GM15510 (cell line): Measurements from ENCODE around the gene TRIM9.

ENCODE experiments used
- POLR2A ChIP-seq: IDR thresholded peaks from 3 replicates; pipeline ENCODE4 v1.6.1; 2011; ENCODE audit warnings: borderline replicate concordance; ENCODE audit not compliant: insufficient read length; ENCODE audit errors: extremely low read depth

The TRIM9 gene

GRCh38 chr14:51039252-51039651 is 55.7 kb downstream of the TRIM9 start:
- TF ChIP-seq POLR2A, result no peak

- no peak for TF ChIP-seq POLR2A
Measured at GRCh38 chr14:51035611-51036192, 59.2 kb downstream of the TRIM9 start.

GRCh38 chr14:51028851-51029754 is 65.8 kb downstream of the TRIM9 start:
- TF ChIP-seq POLR2A, result no peak

- TF ChIP-seq POLR2A, result no peak
Measured at GRCh38 chr14:51028361-51028760, 66.5 kb downstream of the TRIM9 start.

GRCh38 chr14:51024377-51024776 is 70.5 kb downstream of the TRIM9 start:
- no peak for TF ChIP-seq POLR2A

- no peak for TF ChIP-seq POLR2A
Measured at GRCh38 chr14:51023964-51024363, 70.9 kb downstream of the TRIM9 start.

GRCh38 chr14:51022769-51023168 is 72.1 kb downstream of the TRIM9 start:
- no peak for TF ChIP-seq POLR2A

- TF ChIP-seq POLR2A, result no peak
Measured at GRCh38 chr14:51020024-51020710, 74.7 kb downstream of the TRIM9 start.

GRCh38 chr14:51019089-51019488 is 75.8 kb downstream of the TRIM9 start:
- no peak for TF ChIP-seq POLR2A

- no peak for TF ChIP-seq POLR2A
Measured at GRCh38 chr14:51018521-51018920, 76.4 kb downstream of the TRIM9 start.

- no peak for TF ChIP-seq POLR2A
Measured at GRCh38 chr14:51014625-51015024, 80.3 kb downstream of the TRIM9 start.

- TF ChIP-seq POLR2A, result no peak
Measured at GRCh38 chr14:51014086-51014485, 80.8 kb downstream of the TRIM9 start.

- TF ChIP-seq POLR2A, result no peak
Measured at GRCh38 chr14:51012055-51012454, 82.8 kb downstream of the TRIM9 start.

GRCh38 chr14:51008446-51008845 is 86.5 kb downstream of the TRIM9 start:
- no peak for TF ChIP-seq POLR2A

- no peak for TF ChIP-seq POLR2A
Measured at GRCh38 chr14:51006781-51007211, 88.1 kb downstream of the TRIM9 start.
